A549 treated with AZD9567 at 1 μM for 4 hours (cell line): ENCODE data around the gene IL1RN. TPM values are rescaled to one million over a fixed set of nuclear protein-coding genes. Genes with fewer than 3 reads are reported as not detected.

Experiments used
- total RNA-seq: library from RNA; stranded (reverse); fragments of 200-300 nt; extraction: Qiagen RNA extraction; gene quantifications from 5 replicates; pipeline ENCODE4 v1.2.3, GENCODE V29; 2022; ENCODE audit not compliant: insufficient read depth

Gene IL1RN, protein sequence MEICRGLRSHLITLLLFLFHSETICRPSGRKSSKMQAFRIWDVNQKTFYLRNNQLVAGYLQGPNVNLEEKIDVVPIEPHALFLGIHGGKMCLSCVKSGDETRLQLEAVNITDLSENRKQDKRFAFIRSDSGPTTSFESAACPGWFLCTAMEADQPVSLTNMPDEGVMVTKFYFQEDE
- 0.18 to 0.39 TPM (median 0.32 TPM) in 4 of 5 replicates, not detected in the other for total RNA-seq

DNA sequence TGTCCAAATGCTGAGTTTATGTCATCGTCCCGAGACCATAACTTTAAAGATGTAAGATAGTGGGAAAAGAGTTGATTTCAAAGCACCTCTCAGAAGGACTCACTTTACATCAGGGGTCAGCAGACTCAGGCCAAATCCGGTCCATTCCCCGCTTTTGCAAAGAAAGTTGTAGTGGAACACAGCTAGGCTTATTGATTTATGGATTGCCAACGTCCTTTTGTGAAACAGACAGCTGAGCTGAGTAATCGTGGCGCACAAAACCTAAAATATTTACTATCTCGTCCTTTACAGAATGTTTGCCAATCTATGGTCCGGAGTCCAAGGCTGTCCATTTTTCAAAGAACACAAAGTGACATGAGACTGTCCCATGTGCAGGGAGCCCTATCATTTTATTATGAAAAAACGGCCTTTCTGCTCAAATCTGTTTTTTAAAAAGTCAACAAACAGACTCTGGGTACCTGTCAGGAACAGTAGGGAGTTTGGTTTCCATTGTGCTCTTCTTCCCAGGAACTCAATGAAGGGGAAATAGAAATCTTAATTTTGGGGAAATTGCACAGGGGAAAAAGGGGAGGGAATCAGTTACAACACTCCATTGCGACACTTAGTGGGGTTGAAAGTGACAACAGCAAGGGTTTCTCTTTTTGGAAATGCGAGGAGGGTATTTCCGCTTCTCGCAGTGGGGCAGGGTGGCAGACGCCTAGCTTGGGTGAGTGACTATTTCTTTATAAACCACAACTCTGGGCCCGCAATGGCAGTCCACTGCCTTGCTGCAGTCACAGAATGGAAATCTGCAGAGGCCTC is at the start of gene IL1RN:
TSS of gene IL1RN (plus strand) at position 754 of the 801 bp plus-strand sequence. CDS start at position 781, 27 bp downstream.

DNA sequence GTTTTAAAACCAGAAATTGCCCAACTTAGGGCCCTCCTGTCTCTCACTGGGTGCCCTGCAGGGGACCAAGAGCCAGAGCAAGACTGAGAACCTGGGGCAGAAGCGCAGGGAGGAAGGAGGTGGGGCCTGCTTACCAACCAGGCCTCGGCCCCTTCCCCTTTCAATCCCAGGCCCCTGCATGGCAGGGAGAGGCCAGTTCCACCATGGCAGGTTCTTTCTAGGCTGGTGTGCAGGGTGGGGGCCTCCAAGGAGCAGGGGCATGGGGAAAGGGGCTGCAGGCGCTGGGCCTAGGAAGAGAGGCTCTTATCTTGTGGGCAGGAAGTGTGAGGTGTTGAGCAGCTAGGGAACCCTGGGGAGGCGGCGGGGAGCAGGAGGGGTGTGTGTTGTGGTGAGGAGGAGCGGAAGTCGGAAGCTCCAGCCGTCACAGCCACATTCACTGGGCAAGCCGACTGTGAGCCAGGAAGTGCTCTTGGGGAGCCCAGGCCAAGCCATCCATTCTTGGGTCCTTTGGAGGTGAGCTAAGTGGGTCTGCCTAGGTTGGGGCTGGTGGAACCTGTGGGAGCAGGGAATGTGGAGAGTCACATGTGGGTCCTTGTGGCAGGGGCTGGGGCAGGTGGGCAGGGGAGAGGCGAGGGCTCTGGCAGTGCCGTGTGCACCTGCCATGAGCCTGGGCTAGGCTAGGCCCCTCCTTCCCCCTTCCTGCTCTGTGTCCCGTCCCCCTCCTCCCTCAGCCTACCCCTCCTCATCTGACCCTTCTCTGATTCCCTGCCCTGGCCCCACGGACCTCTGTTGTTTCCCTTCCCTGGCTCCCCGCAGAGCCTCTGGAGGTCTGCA is 46.4 kb downstream of the IL1RN start, which contains the start of gene PSD4:
TSS of gene PSD4 (plus strand) at position 430 of the 834 bp plus-strand sequence. CDS start 8,486 bp downstream, outside the sequence.

Other genes starting within 250 kb of the IL1RN start
- gene IL37, start 216.4 kb upstream of the IL1RN start, total RNA-seq = not detected in 5 replicates
- gene IL36G, start 149.6 kb upstream of the IL1RN start, total RNA-seq = 0.16 TPM in 1 of 5 replicates, not detected in the others
- gene IL36A, start 122.1 kb upstream of the IL1RN start, total RNA-seq = not detected in 5 replicates
- gene IL36B, start 74.7 kb upstream of the IL1RN start, total RNA-seq = 0.10 to 0.17 TPM (median 0.15 TPM) in 3 of 5 replicates, not detected in the others
- 0.02 TPM in 1 of 5 replicates, not detected in the others for gene IL36RN, start 68.4 kb upstream of the IL1RN start, total RNA-seq
- not detected in 5 replicates for gene IL1F10, start 59.6 kb upstream of the IL1RN start, total RNA-seq
- 8.6 to 12.8 TPM (median 10.3 TPM) in 5 replicates for gene PSD4, start 46.4 kb downstream of the IL1RN start, total RNA-seq
- gene PAX8, start 151.3 kb downstream of the IL1RN start, total RNA-seq = 0.50 to 0.86 TPM (median 0.64 TPM) in 4 of 5 replicates, not detected in the other